IPS-NIHi11 (cell line): Measurements from ENCODE around the gene TPP2.

Source experiments
- DNase-seq: peaks from one replicate; pipeline ENCODE4 v3.0.0; 2012; ENCODE audit warnings: mixed read lengths, low spot score

The TPP2 gene

DNA sequence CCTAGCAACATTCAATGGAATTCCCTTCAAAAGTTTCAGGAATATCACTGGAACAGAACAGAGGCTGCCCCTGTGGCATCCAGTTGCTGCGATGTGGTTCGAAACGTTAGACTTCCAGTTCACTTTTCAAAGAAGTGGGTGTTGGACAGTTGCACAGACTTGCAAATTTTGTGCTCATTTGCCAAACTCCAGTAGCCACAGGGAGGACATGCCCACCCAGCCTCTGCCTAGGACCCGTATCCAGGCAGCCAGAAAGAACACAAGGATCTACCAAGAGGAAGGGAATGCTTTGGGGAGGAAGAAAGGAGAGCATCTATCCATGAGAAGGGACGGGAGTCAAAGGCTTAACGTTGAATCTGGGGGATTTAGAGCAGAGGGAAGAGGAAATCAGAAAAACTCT lies 98.2 kb downstream of the TPP2 start, which contains the start of gene METTL21C:
Gene METTL21C, minus strand, starts transcription at position 108 of the 400 bp plus-strand sequence. CDS start 546 bp downstream, outside the sequence.
- DNase-seq: no peak

DNA sequence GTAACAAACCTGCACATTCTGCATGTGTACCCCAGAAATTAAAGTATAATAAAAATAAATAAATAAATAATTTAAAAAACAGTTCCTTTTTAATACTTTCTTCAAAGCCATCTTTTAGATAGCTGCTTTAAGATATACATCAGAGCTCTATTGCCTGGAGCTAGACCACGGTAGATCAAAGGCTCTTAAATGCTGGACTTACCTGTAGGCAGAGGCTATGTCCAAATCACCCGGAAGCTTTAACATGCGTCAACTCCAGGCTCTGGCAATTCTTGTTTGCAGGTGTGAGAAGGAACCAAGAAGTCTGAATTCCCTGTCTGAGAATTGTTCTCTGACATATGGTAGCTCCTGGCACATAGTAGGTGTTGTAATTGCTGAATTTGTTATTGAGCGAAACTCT lies 99.7 kb downstream of the TPP2 start:
- DNase-seq: no peak

DNA sequence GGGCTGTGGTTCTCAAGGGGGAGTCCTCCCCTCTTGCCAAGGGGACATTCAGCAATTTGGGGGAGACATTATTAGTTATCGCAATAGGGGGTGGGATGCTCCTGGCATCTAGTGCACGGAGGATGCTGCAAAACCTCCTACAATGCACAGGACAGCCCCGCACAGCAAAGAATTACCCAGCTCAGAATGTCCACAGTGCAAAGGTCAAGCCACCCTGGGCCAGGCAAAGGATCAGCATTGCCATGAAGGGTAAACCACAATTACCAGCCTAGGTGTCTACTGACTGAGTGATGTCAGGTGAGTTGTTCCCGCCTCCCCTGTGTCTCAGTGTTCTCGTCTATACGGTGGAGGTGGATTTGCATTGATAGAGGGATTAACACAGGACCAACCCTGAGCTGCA lies 100.5 kb downstream of the TPP2 start:
- DNase-seq: no peak

DNA sequence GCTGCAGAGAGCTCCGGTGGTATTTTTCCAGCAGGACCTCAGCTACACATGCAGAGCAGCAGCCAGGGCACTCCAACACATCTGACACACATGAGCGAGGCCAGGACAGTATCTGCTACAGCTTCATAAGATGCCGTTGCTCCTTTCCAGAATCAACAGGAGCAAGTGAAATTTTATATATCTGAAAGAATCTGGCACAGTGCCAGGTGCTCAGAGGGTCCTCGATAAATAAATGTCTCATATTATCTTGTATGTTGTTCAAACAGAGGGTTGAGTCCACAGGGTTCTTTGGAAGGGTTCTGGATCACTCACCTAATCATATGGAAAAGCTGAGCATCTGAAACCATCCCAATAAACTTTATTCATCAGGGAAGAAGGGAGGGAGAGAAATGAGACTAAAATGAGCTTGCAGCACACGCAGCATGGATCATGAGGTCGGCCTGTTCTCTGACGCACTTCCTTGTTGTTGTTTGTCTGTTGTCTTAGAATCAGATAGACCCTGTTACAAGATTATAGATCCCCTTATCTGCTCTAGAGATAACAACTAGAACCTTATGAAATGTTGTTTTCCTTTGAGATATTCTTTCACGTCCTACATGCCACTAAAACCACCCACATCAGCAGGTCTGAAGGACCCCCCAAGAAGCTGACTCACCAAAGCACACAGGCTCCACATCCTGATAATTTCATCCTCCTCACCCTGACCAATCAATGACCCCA lies 101.3 kb downstream of the TPP2 start:
- DNase-seq: no peak

DNA sequence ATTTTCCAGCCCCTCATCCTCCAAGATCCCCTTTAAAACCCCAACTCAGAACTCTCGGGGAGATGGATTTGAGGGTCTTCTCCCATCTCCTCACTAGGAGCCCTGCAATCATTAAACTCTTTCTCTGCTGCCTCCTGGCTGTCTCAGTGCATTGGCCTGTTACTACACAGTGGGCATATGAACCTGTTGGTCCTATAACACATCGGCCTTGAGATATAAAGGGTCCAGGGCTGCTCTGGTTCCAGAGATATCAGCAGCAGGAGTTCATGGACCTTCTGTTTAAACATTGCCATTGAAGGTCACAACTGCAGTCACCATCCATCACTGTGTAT lies 101.8 kb downstream of the TPP2 start:
- no peak for DNase-seq

DNA sequence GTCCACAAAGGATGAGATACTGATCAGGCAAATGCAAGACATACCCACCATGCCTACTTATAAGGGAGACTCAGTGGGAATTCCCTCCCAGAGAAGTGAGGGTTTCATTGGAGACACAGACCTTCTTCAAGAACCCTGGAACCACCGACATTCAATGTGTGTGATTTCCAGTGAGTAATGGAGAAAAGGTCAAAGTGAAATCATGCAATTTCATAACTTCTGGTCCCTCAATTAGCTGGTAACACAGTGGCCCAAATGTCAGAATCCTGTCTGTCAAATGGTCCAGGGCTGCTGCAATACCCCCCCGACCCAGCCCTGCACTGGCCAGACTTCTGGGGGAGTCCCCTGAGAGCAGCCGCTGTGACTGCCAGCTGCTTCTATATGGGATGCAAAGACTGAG lies 102.7 kb downstream of the TPP2 start:
- no peak for DNase-seq

DNA sequence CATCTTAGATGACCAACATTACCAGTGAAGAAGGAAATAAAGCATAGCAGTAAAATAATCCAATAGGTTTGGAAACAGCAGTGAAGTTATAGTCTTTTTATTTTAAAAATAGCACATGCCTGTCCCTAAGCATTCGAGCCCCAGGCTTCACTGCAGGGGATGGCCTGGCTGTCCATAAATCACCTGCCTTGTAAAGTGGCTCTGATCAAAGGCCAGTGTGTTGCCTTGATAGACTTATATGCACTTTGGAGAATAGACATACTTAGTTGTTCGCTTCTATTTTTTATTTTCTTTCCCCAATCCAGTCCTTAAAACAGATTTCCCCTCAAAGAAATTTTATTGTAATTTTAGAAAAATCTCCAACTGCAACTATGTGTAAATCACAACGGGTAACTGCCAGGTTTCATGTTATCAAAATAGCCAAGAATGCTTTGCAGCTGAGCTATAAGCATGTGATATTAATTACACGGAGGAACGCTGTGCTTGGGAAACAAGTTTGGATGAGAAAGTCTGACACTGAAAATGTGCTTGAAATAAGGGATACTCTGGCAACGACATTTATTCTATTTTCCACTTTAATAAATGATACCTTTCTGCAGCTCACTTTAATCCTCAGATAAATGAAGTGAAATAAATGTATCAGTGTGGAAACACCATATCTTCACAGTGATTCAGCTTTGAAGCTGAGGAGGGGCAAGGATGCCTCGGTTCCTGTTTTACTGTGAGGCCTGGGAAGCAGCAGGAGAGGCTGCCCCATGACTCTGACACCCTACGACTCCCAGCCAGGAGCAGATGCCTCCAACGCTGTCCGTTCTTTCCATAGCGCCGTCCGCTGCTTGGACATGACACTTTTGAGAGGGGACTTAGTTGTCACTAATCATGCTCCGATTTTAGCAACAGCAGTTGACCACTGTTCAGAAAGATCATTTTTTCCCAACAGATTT lies 103.6 kb downstream of the TPP2 start:
- no peak for DNase-seq

DNA sequence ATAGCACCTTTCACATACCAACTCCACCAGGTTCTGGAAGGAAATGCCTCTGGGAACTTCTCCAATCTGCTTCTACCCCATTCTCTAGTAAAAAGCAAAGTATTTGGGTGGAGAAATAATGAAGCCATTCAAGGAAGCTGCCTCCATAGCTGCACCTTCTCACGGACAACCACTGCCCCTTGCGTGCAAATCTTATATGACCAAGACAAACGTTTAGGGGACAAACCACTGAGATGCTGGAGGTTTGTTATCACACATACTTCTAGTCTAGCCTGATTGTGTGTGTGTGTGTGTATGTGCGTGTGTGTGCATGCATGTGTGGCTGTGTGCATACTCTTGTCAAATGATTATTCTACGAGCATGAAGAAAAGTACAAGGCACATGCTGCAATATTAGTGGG lies 104.5 kb downstream of the TPP2 start:
- no peak for DNase-seq

DNA sequence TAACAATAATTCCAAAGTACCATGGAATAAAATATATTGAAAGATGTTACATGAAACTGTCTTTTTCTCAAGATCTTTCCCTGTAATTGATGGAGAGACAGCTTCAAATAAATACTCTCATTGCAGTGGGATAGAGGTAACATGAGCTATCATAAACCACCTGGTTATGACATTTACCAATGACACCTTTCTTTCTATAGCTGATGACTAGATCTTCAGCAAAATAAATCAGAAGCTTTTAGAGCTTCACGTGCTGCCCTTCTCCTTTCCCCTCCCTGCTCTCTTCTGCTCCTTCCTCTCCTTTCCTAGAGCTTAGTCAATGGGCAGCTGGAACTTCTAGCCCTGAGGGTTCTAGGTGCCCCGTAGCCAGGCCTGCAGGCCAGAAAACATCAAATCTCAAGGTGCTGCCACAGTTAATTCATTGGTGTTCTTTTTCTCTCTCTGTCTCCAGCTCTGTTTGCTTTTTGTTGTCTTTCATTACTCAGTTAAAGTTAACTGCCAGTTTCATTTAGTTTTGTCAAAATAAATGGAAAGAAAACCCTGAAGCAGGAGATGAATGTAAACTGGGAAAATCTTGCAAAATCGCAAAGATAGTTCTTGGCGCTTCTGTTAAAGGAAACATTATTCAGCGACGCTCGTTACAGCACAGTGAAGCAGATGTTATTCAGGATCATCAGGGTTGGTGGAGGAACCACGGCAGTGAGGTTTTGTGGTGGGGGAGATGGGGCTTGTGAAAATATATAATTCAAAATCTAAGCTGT lies 106.4 kb downstream of the TPP2 start:
- no peak for DNase-seq

DNA sequence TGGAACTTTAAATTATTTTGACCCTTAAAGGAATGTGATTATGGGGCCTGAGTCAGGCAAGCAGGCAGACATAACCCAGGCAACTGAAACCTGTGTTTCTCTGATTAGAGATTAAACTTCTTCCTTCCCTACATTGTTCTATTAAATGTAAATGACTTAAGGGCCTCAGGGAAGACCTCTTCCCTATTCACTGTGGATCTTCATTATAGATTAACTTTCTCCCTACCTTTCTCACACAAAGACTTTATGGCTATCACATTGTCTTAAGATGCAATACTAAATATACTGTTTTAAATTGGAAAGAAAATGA lies 106.9 kb downstream of the TPP2 start:
- DNase-seq: no peak

DNA sequence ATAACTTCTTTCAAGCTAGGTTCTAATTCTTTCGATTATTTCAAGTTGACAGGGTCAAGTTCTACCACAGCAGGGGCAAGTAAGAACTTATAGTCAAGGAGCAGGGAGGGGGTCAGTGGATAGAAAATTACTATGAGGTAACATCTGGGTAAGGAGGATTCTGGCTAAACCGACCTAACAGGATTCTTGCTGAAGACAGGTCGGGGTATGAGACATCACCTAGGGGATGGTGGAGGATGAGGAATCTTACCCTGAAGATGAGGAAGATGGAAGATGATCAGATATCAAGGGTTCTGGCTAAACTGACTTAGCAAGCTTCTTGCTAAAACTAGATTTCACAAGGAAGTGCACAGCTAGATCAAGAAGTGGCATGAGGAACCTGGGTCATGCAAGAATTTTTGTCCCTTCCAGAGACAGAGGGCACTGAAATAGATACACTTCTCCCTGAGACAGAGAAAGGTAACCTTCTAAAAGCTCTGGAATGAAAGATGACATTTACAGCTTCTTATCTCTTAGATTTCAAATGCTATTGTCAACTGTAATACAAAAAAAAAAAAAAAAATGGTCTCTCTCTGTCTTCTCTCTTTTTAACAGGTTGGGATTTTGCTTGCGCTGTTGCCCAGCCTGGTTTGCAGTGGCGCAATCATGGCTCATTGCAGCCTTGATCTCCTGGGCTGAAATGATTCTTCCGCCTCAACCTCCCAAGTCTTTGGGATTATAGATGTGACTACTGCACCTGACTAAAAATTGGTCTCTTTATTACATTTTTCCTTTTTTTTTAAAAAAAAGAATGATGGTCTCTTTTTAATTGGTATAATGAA lies 107.7 kb downstream of the TPP2 start:
- no peak for DNase-seq

DNA sequence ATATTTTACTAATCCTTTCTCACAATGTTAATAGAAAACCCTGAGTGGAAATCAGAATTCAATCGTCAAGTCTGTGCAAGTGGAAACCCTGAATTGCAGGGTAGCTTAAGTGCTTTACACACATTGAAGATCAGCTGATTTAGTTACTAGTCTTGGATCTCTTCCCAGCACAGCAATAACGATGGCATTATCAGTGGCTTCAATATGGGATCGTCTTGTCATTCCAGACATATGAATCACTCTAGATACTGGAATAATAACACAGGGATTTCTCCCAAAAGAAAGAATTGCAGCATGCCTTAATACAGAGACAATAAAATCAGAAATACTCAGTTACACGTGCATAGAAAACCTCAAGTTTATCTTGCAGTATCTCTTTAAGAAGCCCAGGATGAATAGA lies 110.7 kb downstream of the TPP2 start:
- no peak for DNase-seq

DNA sequence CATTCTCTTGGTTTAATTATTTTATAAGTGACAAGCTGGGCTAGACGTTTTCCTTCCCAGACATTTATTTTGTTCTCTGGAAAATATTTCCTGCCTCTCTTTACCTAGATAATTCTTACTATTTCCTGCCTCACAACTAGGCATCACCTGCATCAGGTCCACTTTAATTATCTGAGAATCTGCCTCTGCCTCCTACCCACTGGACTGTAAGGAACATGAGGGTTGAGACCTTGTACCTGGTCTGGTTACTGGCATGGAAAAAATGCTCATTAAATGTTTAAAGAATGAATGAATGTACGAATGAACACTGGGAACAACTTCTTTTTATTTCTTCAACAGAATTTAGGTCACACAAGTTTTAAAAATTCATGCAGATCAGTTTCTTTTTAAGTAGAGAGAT lies 111.4 kb downstream of the TPP2 start:
- no peak for DNase-seq

DNA sequence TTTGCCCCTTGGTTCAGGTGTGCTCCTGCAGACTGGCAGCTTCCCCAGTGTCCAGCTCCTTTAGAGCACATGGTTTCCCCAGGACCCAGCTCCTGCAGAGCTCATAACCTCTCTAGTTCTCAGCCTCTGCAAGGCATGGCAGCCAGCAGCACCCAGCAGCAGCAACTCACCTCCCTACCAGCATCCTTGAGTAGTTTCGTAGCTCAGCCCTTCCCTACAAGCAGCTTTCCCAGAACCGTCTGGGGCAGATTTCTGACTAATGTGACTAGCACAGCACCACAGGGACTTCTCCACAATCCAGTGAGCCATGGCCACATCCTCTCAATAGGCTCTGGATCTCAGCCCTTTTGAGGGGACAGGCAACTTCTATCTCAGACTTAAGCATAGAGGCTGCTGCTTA lies 112.2 kb downstream of the TPP2 start:
- no peak for DNase-seq

DNA sequence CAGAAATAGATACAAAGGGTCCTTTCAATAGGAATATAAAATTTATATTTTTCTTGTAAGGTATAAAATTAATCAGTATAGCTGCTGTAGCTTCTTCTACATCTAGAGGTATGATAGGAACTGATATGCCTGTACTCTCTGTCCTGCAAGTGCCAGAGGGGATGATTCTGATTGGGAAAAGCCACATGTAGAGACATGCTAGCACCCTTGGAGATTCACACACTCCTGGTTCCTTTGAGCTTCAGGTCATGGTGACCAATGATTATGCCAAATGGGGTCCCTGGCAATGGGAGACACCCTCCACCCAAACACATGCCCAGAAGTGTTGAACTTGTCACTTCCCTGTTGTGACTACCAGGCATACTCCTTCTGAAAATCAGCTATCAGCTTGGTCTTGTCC lies 112.8 kb downstream of the TPP2 start:
- DNase-seq: no peak

DNA sequence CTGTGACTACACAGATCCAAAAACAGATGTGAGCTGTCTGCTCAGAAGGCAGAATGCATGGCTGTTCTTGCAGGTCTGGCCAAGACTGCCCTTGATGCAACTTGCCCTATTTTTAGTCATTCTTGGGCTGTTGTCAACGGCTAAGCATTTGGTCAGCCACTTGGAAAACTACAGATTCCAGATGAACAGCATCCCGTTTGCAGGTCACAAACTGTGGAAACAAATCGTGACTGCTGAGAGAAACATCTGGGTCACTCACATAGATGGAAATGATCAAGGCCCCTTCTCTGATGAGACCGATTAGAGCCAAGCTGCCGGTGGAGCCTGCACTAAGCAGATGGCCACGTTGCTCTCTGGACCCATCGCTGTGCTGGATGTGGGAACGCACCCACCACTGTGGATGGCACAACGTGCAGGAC lies 113.5 kb downstream of the TPP2 start:
- no peak for DNase-seq

DNA sequence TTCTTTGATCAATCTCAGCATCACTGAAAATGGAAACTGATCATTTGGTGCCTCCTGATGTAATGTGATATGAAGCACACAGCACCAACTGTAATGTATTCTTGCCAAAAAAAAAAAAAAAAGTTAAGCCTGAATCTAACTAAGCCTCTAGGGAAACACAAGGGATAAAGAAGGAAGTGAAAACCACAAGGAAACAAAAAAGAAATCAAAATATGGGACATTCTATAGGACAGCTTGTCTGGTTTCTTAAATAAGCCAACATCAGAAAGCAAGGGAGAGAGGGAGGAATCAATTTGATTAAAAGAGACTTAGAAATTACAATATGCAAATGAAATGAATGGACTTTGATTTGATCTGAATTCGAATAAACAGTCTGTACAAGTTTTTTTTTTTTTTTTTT lies 118.7 kb downstream of the TPP2 start:
- DNase-seq: no peak

DNA sequence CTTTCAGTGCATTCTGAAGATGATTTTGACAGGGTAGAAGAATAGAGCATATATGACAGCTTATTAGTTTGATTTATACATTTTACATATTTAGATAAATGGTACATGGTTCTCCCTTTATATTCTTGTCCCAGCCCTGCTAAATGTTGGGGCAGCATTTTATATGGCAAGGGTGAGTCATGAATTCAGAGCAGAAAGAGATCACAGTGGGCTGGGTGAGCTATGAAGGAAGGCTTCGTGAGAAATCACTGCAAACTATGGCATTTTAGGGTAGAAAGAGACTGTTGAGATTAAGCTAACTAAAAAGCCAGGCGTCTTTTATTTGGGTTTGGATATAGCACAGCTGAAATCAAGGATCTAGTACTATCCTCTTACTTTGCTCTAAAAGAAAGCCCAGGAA lies 122.0 kb downstream of the TPP2 start:
- DNase-seq: no peak

DNA sequence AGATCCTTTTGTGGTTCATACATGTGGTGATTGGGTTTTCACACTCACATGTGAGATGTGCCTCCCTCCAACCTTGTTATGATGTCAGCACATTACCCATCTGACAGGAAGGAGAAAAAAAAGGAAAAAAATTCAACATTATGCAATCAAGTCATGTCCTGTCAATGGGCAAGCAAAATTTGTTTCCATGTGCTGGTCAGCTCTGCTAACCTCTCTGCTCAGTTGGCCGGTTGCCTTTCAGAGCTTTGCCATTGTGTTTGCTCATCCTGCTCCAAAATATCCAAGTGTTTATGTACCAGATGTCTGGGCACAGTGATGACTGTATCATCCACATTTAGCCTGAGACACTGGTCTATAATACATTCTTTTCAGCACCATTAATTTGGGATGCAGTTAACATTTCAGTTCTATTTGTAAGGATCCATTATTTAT lies 125.0 kb downstream of the TPP2 start:
- DNase-seq: no peak

DNA sequence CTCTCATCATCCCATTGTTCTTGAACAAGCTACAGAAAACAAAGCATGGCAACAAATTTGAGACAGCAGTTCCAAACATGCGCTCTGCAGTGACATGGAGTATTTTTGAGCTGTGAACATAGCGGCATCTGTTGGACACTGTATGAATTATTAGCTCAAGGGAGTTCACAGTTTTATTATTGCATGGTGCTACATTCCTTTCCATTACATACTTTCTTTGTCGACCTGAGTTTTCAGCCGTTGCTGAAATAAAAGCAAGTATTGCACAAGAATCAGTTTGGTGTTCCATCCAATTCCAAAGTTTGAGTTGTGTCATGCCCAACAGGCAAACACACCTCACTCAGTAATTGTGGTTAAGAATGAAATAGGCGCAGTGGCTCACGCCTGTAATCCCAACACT lies 128.1 kb downstream of the TPP2 start:
- no peak for DNase-seq

DNA sequence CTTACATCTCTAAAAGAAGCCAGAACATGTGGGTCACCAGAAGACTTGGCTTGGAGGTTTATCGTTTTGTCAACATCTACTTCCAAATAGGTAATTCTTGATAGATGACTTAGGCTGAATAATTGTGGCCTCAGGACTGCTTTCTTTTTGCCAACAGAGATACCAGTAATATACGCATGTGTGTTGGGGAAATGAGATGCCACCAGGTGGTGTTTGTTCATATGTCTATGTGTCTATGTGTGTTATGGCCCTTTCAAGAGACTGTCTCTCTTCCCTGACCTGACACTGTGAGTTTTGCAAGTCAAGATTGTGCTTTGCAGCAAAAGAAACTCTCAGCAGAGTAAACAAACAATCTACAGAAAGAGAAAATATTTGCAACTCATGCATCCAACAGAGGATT lies 129.6 kb downstream of the TPP2 start:
- no peak for DNase-seq
